Measurements from ENCODE around the gene PALLD. TPM values are rescaled to one million over a fixed set of nuclear protein-coding genes. Genes with fewer than 3 reads are reported as not detected.

The PALLD gene
- total RNA-seq, 1 donor from 2014 or later = 16.4 TPM

- H3K27me3 Mint-ChIP-seq (ENCODE audit: unreplicated experiment) = peaks cover 4% of the 10 kb centered on the region
- H3K9me3 Mint-ChIP-seq (ENCODE audit: unreplicated experiment) = no peaks in the 10 kb centered on the region
- TF ChIP-seq CTCF (IDR thresholded peaks at IDR 0.05; ENCODE audit: unreplicated experiment) = no peak
- no peaks in the 10 kb centered on the region for H3K36me3 Mint-ChIP-seq (ENCODE audit: low read depth, unreplicated experiment)
- H3K4me1 Mint-ChIP-seq (ENCODE audit: unreplicated experiment) = peaks cover 44% of the 10 kb centered on the region
- H3K27ac Mint-ChIP-seq (ENCODE audit: unreplicated experiment) = no peak overlapping the region
- no peak for DNase-seq (ENCODE audit: low spot score)
- H3K4me3 Mint-ChIP-seq (ENCODE audit: unreplicated experiment) = no peak overlapping the region
These were observed 191.7 kb downstream of the PALLD start for GRCh38 chr4:168688584-168688983.

GRCh38 chr4:168689791-168690190 is 192.9 kb downstream of the PALLD start:
- no peak for DNase-seq (ENCODE audit: low spot score)
- no peak overlapping the region for H3K4me3 Mint-ChIP-seq (ENCODE audit: unreplicated experiment)
- H3K27ac Mint-ChIP-seq (ENCODE audit: unreplicated experiment) = no peak overlapping the region
- H3K36me3 Mint-ChIP-seq (ENCODE audit: low read depth, unreplicated experiment) = no peaks in the 10 kb centered on the region
- no peaks in the 10 kb centered on the region for H3K9me3 Mint-ChIP-seq (ENCODE audit: unreplicated experiment)
- H3K4me1 Mint-ChIP-seq (ENCODE audit: unreplicated experiment) = peaks cover 54% of the 10 kb centered on the region
- TF ChIP-seq CTCF (IDR thresholded peaks at IDR 0.05; ENCODE audit: unreplicated experiment) = no peak
- H3K27me3 Mint-ChIP-seq (ENCODE audit: unreplicated experiment) = peaks cover 4% of the 10 kb centered on the region

GRCh38 chr4:168690199-168690598 is 193.3 kb downstream of the PALLD start:
- Mint-ChIP-seq H3K27ac (ENCODE audit: unreplicated experiment) (no peak overlapping the region), H3K36me3 (ENCODE audit: low read depth, unreplicated experiment) (no peaks in the 10 kb centered on the region)

GRCh38 chr4:168691631-168692369 is 194.9 kb downstream of the PALLD start:
- H3K36me3 Mint-ChIP-seq (ENCODE audit: low read depth, unreplicated experiment) = no peaks in the 10 kb centered on the region
- DNase-seq (ENCODE audit: low spot score) = no peak
- H3K4me1 Mint-ChIP-seq (ENCODE audit: unreplicated experiment) = peaks cover 54% of the 10 kb centered on the region
- H3K4me3 Mint-ChIP-seq (ENCODE audit: unreplicated experiment) = no peak overlapping the region
- TF ChIP-seq CTCF (IDR thresholded peaks at IDR 0.05; ENCODE audit: unreplicated experiment) = no peak
- peak overlapping the region; percentile 54 for H3K27ac Mint-ChIP-seq (ENCODE audit: unreplicated experiment)
- H3K9me3 Mint-ChIP-seq (ENCODE audit: unreplicated experiment) = no peaks in the 10 kb centered on the region
- no peaks in the 10 kb centered on the region for H3K27me3 Mint-ChIP-seq (ENCODE audit: unreplicated experiment)

More at GRCh38 chr4:168690199-168690598, 193.3 kb downstream of the PALLD start:
- no peak for TF ChIP-seq CTCF (IDR thresholded peaks at IDR 0.05; ENCODE audit: unreplicated experiment)
- Mint-ChIP-seq H3K9me3 (ENCODE audit: unreplicated experiment) (no peaks in the 10 kb centered on the region), H3K27me3 (ENCODE audit: unreplicated experiment) (peaks cover 4% of the 10 kb centered on the region), H3K4me3 (ENCODE audit: unreplicated experiment) (no peak overlapping the region), H3K4me1 (ENCODE audit: unreplicated experiment) (peaks cover 55% of the 10 kb centered on the region)
- no peak for DNase-seq (ENCODE audit: low spot score)

- no peaks in the 10 kb centered on the region for H3K36me3 Mint-ChIP-seq (ENCODE audit: low read depth, unreplicated experiment)
- peaks cover 40% of the 10 kb centered on the region for H3K4me1 Mint-ChIP-seq (ENCODE audit: unreplicated experiment)
- peaks cover 1% of the 10 kb centered on the region for H3K27me3 Mint-ChIP-seq (ENCODE audit: unreplicated experiment)
- no peak overlapping the region for H3K27ac Mint-ChIP-seq (ENCODE audit: unreplicated experiment)
- no peak for DNase-seq (ENCODE audit: low spot score)
- no peak for TF ChIP-seq CTCF (IDR thresholded peaks at IDR 0.05; ENCODE audit: unreplicated experiment)
- H3K4me3 Mint-ChIP-seq (ENCODE audit: unreplicated experiment) = no peak overlapping the region
- no peaks in the 10 kb centered on the region for H3K9me3 Mint-ChIP-seq (ENCODE audit: unreplicated experiment)
These were observed 197.1 kb downstream of the PALLD start for GRCh38 chr4:168693750-168694490.
